OCI-LY1 (cell line): ENCODE results near the gene PRR5L.

Source experiments
- H2AFZ ChIP-seq: fragments of 200-600 bp; sonication (generic), shearing (Covaris generic); 2 replicates; pipeline ENCODE4 v1.6.0; 2014; ENCODE audit warnings: antibody characterized with exemption, mild to moderate bottlenecking, low read length
- H3F3A ChIP-seq: fragments of 200-600 bp; sonication (generic), shearing (Covaris generic); 2 replicates; pipeline ENCODE4 v1.6.0; 2014; ENCODE audit warnings: mild to moderate bottlenecking, antibody characterized with exemption, low read length, moderate library complexity; ENCODE audit not compliant: insufficient read depth
- H3K27ac ChIP-seq: fragments of 200-600 bp; sonication (generic); 2 replicates; pipeline ENCODE4 v1.5.1; 2014; ENCODE audit warnings: low read length, mixed run types, mild to moderate bottlenecking, low read depth; ENCODE audit not compliant: poor library complexity, severe bottlenecking
- H3K27me3 ChIP-seq: fragments of 200-600 bp; sonication (generic); 2 replicates; pipeline ENCODE4 v1.6.0; 2014; ENCODE audit warnings: antibody characterized with exemption, mild to moderate bottlenecking, low read length, moderate library complexity; ENCODE audit not compliant: insufficient read depth
- H3K36me3 ChIP-seq: fragments of 200-600 bp; sonication (generic); 2 replicates; pipeline ENCODE4 v1.6.1; 2014; ENCODE audit warnings: mild to moderate bottlenecking, antibody characterized with exemption, low read length, moderate library complexity, mixed read lengths; ENCODE audit not compliant: insufficient read depth
- H3K4me1 ChIP-seq: fragments of 200-600 bp; sonication (generic); 2 replicates; pipeline ENCODE4 v1.5.1; 2014; ENCODE audit warnings: mild to moderate bottlenecking, low read length, moderate library complexity; ENCODE audit not compliant: insufficient read depth, severe bottlenecking
- H3K4me2 ChIP-seq: fragments of 200-600 bp; sonication (generic), shearing (Covaris generic); 2 replicates; pipeline ENCODE4 v1.6.1; 2014; ENCODE audit warnings: low read length
- H3K4me3 ChIP-seq: fragments of 200-600 bp; sonication (generic); 2 replicates; pipeline ENCODE4 v1.5.1; 2014; ENCODE audit warnings: low read length, low read depth, mild to moderate bottlenecking, mixed read lengths; ENCODE audit not compliant: poor library complexity, severe bottlenecking
- H3K79me2 ChIP-seq: fragments of 200-600 bp; shearing (Covaris generic); 2 replicates; pipeline ENCODE4 v1.6.1; 2016; ENCODE audit warnings: mixed run types, low read length, mixed read lengths; ENCODE audit not compliant: insufficient read depth
- H3K9ac ChIP-seq: fragments of 200-600 bp; sonication (generic), shearing (Covaris generic); 2 replicates; pipeline ENCODE4 v1.6.1; 2014; ENCODE audit warnings: mild to moderate bottlenecking, low read length, mixed read lengths
- H3K9me2 ChIP-seq: fragments of 200-600 bp; sonication (generic), shearing (Covaris generic); 2 replicates; pipeline ENCODE4 v1.6.1; 2014; ENCODE audit warnings: low read depth, mild to moderate bottlenecking, low read length, mixed read lengths
- H3K9me3 ChIP-seq: fragments of 200-600 bp; shearing (Covaris generic); 2 replicates; pipeline ENCODE4 v1.6.1; 2014; ENCODE audit warnings: low read length, mixed read lengths
- H4K20me1 ChIP-seq: fragments of 200-600 bp; sonication (generic), shearing (Covaris generic); 2 replicates; pipeline ENCODE4 v1.6.0; 2016; ENCODE audit warnings: mild to moderate bottlenecking, low read length; ENCODE audit not compliant: insufficient read depth
- EZH2 ChIP-seq: fragments of 200-600 bp; sonication (generic), shearing (Covaris generic); IDR thresholded peaks from 2 replicates; pipeline ENCODE4 v1.8.0; 2017; ENCODE audit warnings: borderline replicate concordance, mixed run types, mild to moderate bottlenecking, antibody characterized with exemption, low read length, moderate library complexity, mixed read lengths
- TF ChIP-seq, protein P1 (sequence below): fragments of 200-600 bp; sonication (generic), shearing (Covaris generic); IDR thresholded peaks from 2 replicates; pipeline ENCODE4 v1.5.1; 2017; ENCODE audit warnings: mild to moderate bottlenecking, antibody characterized with exemption, low read length, moderate library complexity, mixed read lengths

Gene PRR5L

DNA sequence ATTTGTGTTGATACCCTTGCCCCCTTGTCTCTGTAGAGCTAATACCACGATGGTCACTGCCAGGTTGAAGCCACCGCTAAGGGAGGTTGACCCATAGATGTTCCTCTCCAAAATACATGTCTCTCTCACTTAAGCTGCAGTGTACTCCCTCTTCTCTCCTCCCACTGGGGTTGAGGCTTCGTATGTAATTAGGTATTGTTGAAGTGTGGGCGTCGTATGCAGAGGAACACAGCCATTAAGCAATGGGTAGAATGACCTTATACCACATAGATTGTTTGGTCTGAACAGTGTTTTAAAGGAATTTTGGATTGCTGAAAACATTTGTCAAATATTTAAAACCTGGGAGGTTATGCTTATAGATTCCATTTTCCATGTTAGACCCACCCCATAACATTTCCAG, 142.0 kb downstream of the PRR5L start:
- TF ChIP-seq, protein P1, sequence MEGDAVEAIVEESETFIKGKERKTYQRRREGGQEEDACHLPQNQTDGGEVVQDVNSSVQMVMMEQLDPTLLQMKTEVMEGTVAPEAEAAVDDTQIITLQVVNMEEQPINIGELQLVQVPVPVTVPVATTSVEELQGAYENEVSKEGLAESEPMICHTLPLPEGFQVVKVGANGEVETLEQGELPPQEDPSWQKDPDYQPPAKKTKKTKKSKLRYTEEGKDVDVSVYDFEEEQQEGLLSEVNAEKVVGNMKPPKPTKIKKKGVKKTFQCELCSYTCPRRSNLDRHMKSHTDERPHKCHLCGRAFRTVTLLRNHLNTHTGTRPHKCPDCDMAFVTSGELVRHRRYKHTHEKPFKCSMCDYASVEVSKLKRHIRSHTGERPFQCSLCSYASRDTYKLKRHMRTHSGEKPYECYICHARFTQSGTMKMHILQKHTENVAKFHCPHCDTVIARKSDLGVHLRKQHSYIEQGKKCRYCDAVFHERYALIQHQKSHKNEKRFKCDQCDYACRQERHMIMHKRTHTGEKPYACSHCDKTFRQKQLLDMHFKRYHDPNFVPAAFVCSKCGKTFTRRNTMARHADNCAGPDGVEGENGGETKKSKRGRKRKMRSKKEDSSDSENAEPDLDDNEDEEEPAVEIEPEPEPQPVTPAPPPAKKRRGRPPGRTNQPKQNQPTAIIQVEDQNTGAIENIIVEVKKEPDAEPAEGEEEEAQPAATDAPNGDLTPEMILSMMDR: no peak
- TF ChIP-seq EZH2: no peak
- Histone ChIP-seq H3K27me3 (no peaks in the 10 kb centered on the region), H3K4me2 (no peak overlapping the region), H3K36me3 (no peaks in the 10 kb centered on the region), H2AFZ (no peak overlapping the region), H3K4me1 (no peaks in the 10 kb centered on the region), H3K4me3 (no peak overlapping the region), H4K20me1 (no peaks in the 10 kb centered on the region), H3K27ac (no peak overlapping the region), H3K9me3 (no peaks in the 10 kb centered on the region), H3K79me2 (no peaks in the 10 kb centered on the region), H3K9ac (no peak overlapping the region), H3K9me2 (no peaks in the 10 kb centered on the region), H3F3A (no peaks in the 10 kb centered on the region)

DNA sequence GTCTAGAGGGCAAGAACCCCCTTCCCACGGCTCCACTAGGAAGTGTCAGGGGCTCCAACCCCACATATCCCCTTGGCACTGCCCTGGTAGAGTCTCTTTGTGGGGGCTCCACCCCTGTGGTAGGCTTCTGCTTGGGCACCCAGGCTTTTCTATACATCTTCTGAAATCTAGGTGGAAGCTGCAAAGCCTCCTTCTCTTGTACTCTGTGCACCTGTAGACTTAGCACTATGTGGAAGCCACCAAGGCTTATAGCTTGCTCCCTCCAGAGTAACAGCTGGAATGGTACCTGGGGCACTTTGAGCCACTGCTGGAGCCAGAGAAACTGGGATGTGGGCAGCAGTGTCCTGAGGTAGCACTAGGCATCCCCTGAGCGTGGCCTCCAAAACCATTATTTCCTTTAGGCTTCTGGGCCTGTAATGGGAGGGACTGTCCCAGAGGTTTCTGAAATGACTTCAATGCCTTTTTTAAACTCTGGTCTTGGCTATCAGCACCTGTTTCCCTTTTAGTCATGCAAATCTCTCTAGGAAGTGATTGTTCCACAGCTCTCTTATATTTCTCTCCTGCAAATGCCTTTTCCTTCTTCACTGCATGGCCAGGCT, 145.6 kb downstream of the PRR5L start:
- Histone ChIP-seq H3K4me1 (no peaks in the 10 kb centered on the region), H3K9ac (no peak overlapping the region), H3K4me3 (no peak overlapping the region), H3K9me2 (no peaks in the 10 kb centered on the region), H2AFZ (no peak overlapping the region), H3K9me3 (no peaks in the 10 kb centered on the region), H3K27ac (no peak overlapping the region), H3K4me2 (no peak overlapping the region), H3K79me2 (no peaks in the 10 kb centered on the region), H3K36me3 (no peaks in the 10 kb centered on the region), H3K27me3 (no peaks in the 10 kb centered on the region), H4K20me1 (no peaks in the 10 kb centered on the region), H3F3A (no peaks in the 10 kb centered on the region)
- TF ChIP-seq, protein P1: no peak
- no peak for TF ChIP-seq EZH2

DNA sequence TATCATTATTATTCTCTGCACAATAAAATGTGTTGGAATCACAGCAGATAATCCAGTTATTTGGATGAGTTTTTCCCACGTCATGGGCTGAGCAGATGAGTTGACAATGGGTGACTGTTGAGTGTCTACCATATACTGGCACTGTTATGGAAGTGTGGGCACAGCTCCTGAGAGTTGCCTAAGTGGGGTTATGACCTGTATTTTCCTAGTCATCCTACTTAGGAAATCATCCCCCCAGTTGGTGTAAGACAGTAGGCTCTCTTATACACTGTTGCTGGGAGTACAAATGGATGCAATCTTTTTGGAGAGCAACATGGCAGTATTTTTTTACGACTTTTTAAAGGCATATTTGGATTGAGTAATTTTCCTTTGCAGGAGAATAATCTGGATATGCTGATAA, 147.6 kb downstream of the PRR5L start:
- Histone ChIP-seq H3K9ac (no peak overlapping the region), H3K4me2 (no peak overlapping the region), H3K36me3 (no peaks in the 10 kb centered on the region), H2AFZ (no peak overlapping the region), H3K9me2 (no peaks in the 10 kb centered on the region), H3K27me3 (no peaks in the 10 kb centered on the region), H4K20me1 (no peaks in the 10 kb centered on the region), H3F3A (no peaks in the 10 kb centered on the region), H3K27ac (no peak overlapping the region), H3K79me2 (no peaks in the 10 kb centered on the region), H3K4me1 (no peaks in the 10 kb centered on the region), H3K4me3 (no peak overlapping the region), H3K9me3 (no peaks in the 10 kb centered on the region)
- TF ChIP-seq, protein P1: no peak
- TF ChIP-seq EZH2: no peak
